Measurements from ENCODE around the gene MAP3K5. TPM values are rescaled to one million over a fixed set of nuclear protein-coding genes. Genes with fewer than 3 reads are reported as not detected.

Gene MAP3K5
- polyA plus RNA-seq, 1 experiment = 2.5 TPM

DNA sequence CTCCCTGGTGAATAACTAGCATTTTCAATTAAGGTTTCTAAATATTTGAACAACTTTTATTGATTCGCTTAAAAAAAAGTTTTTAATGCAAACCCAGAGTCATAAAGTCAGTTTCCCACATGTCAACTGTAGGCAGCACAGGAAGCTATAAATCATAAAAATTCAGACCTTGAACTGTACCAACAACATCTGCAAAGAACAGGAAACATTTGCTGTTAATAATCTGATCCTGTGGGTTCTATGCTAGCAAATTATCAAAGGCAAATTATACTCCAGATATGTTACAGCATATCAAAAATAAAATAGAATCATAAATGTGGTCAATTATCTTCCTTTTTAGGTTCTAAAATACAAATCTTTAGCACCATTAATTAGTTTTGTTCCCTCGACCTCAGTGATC is 225.4 kb downstream of the MAP3K5 start:
- no peak for DNase-seq (ENCODE audit: low read depth)
- POLR2A ChIA-PET = no interaction called here
- Histone ChIP-seq H3K4me3 (ENCODE audit: low read depth, low read length) (no peak overlapping the region), H3K27me3 (ENCODE audit: control insufficient read depth, insufficient read depth, low read length) (no peaks in the 10 kb centered on the region), H3K36me3 (ENCODE audit: control insufficient read depth, insufficient read depth, low read length) (no peaks in the 10 kb centered on the region)
- TF ChIP-seq, protein P1, sequence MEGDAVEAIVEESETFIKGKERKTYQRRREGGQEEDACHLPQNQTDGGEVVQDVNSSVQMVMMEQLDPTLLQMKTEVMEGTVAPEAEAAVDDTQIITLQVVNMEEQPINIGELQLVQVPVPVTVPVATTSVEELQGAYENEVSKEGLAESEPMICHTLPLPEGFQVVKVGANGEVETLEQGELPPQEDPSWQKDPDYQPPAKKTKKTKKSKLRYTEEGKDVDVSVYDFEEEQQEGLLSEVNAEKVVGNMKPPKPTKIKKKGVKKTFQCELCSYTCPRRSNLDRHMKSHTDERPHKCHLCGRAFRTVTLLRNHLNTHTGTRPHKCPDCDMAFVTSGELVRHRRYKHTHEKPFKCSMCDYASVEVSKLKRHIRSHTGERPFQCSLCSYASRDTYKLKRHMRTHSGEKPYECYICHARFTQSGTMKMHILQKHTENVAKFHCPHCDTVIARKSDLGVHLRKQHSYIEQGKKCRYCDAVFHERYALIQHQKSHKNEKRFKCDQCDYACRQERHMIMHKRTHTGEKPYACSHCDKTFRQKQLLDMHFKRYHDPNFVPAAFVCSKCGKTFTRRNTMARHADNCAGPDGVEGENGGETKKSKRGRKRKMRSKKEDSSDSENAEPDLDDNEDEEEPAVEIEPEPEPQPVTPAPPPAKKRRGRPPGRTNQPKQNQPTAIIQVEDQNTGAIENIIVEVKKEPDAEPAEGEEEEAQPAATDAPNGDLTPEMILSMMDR (IDR thresholded peaks at IDR 0.05; ENCODE audit: insufficient read depth, low read depth, low read length) = no peak
- CTCF ChIA-PET = interaction anchor here (0.8 to 1.8 kb wide), 3 partner anchors 15 to 39 kb away, joined by 3 to 4 read pairs (median 4); partner anchors contain the start of gene MAP7

DNA sequence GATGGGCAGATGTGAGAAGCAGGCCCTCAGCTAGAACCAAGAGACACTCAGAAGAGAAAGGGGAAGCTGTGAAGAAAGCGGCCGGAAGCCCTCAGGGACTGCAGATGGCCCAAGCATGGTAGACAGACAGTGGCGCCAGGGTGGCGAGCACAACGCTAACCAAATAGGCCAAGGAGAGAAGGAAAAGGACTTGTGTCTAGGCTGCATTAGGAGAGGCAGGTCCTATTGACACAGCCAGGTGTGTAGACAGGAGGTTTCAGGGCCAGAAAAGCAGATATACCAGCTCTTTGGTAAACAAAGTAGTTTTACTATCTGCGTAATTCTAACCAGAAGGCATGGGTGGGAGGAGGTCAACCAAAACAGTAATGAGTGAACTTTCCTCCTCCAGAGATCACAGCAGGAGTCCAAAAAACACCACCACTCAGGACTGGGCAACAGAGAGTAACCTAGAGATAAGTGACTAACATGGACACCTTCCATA is 226.2 kb downstream of the MAP3K5 start:
- POLR2A ChIA-PET = no interaction called here
- TF ChIP-seq, protein P1 (IDR thresholded peaks at IDR 0.05; ENCODE audit: insufficient read depth, low read depth, low read length) = no peak
- CTCF ChIA-PET = interaction anchor here (0.8 to 3.8 kb wide), 3 partner anchors 14 to 16 kb away, joined by 3 to 19 read pairs (median 4); partner anchors contain the start of gene MAP7

DNA sequence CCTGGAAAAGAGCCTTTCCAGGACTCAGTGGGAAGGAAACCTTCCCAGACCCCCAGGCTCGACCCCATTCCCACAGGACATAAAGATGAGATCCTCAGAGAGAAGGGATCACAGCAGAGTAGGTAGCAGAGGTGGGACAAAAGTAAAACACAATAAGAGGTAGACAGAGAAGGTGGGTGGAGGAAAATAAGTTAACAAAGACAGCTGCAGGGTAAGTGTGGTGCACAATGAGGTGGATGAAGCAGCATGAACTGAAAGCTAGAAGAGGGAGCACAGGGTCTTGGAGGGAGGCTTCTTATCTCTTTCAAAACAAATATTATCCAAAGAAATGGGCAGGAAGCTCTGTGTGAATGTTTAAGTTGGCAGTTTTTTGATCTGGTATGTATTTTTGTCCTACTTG is 228.1 kb downstream of the MAP3K5 start:
- H3K4me3 ChIP-seq (ENCODE audit: low read depth, low read length) = no peak overlapping the region
- CTCF ChIA-PET = interaction anchor here (1.0 to 3.8 kb wide), 3 partner anchors 12 to 228 kb away, joined by 4 to 19 read pairs (median 5); partner anchors contain the start of genes MAP3K5 and MAP7
- TF ChIP-seq, protein P1 (IDR thresholded peaks at IDR 0.05; ENCODE audit: insufficient read depth, low read depth, low read length) = no peak
- no peaks in the 10 kb centered on the region for H3K36me3 ChIP-seq (ENCODE audit: control insufficient read depth, insufficient read depth, low read length)
- H3K27me3 ChIP-seq (ENCODE audit: control insufficient read depth, insufficient read depth, low read length) = no peaks in the 10 kb centered on the region
- POLR2A ChIA-PET = no interaction called here
- DNase-seq (ENCODE audit: low read depth) = no peak

More for the DNA sequence above, 226.2 kb downstream of the MAP3K5 start:
- DNase-seq (ENCODE audit: low read depth) = no peak
- Histone ChIP-seq H3K27me3 (ENCODE audit: control insufficient read depth, insufficient read depth, low read length) (no peaks in the 10 kb centered on the region), H3K4me3 (ENCODE audit: low read depth, low read length) (no peak overlapping the region), H3K36me3 (ENCODE audit: control insufficient read depth, insufficient read depth, low read length) (no peaks in the 10 kb centered on the region)

DNA sequence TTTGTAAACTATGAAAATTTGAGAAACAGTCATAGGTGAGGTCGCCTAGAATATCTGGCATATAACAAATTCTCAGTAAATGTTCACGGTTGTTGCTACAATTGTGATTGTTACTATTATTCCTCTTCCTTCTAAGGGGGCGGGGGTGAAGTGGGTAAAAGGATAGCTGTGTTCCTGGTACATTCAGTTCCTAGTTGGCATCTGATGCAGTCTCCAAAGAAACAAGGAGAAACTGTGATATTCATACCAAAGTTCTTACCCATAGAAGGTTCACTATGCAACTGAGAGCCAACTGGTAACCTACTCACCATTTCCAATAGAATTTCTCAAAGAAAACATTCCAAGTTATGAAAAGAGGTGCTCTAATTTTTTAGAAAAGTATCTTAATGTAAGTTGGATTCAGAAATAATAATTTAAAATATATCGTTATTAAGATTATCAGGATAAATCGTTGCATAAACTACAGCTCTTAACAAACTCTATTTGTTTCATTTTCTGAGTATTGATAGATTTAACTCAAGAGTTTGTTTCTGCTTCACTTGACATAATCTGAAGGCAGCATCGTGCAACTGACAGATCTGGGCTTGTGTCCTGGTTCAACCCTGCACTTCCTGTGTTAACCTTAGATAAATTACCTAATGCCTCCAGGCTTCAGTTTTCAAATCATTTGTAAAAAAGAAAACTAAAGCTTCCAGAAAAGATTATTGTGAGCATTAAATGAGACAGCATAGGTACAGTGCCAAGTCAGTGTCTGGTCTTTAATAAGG is 228.7 kb downstream of the MAP3K5 start:
- no peak overlapping the region for H3K4me3 ChIP-seq (ENCODE audit: low read depth, low read length)
- TF ChIP-seq, protein P1 (IDR thresholded peaks at IDR 0.05; ENCODE audit: insufficient read depth, low read depth, low read length) = no peak
- ChIA-PET CTCF (interaction anchor here (1.0 to 3.8 kb wide), 3 partner anchors 12 to 229 kb away, joined by 4 to 19 read pairs (median 5); partner anchors contain the start of genes MAP3K5 and MAP7), POLR2A (no interaction called here)
- no peaks in the 10 kb centered on the region for H3K36me3 ChIP-seq (ENCODE audit: control insufficient read depth, insufficient read depth, low read length)
- H3K27me3 ChIP-seq (ENCODE audit: control insufficient read depth, insufficient read depth, low read length) = no peaks in the 10 kb centered on the region
- no peak for DNase-seq (ENCODE audit: low read depth)

DNA sequence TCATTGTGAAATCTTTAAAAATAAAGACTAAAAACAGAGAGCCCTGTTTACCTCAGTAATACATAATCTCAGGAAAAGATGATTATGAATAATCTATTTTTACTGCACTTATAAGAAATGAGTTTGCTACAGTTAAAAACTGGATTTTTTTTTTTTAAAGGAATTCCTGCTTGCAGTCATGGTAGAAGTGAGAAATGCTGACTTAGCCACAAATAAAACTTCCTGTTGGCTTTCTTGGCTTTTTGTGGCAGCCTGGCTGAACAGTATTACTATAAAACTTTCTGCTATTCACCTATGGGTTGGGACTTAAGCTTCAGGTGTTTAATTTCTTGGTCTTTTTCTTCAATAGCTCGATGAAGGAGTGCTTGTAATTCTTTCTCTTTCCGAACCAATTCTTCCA is 230.1 kb downstream of the MAP3K5 start:
- no peak for DNase-seq (ENCODE audit: low read depth)
- ChIA-PET CTCF (interaction anchor here (0.6 to 3.8 kb wide), 5 partner anchors 9 to 1606 kb away, joined by 3 to 19 read pairs (median 3); partner anchors contain the start of genes MAP3K5 and MAP7), POLR2A (no interaction called here)
- H3K27me3 ChIP-seq (ENCODE audit: control insufficient read depth, insufficient read depth, low read length) = no peaks in the 10 kb centered on the region
- no peak overlapping the region for H3K4me3 ChIP-seq (ENCODE audit: low read depth, low read length)
- H3K36me3 ChIP-seq (ENCODE audit: control insufficient read depth, insufficient read depth, low read length) = no peaks in the 10 kb centered on the region
- TF ChIP-seq, protein P1 (IDR thresholded peaks at IDR 0.05; ENCODE audit: insufficient read depth, low read depth, low read length) = no peak
